Osteocyte (in vitro differentiated cells): ENCODE results near the gene ACOXL. TPM values are rescaled to one million over a fixed set of nuclear protein-coding genes. Genes with fewer than 3 reads are reported as not detected.

Experiments used
- DNase-seq: peaks from one replicate; pipeline ENCODE4 v3.0.0; 2021; ENCODE audit warnings: mixed read lengths; ENCODE audit not compliant: unreplicated experiment; ENCODE audit errors: extremely low spot score
- H3K27ac Mint-ChIP-seq: one replicate; pipeline ENCODE4 v1.8.0; 2021; ENCODE audit warnings: mild to moderate bottlenecking, mixed read lengths; ENCODE audit not compliant: unreplicated experiment
- H3K27me3 Mint-ChIP-seq: one replicate; pipeline ENCODE4 v1.8.0; 2021; ENCODE audit warnings: mixed read lengths; ENCODE audit not compliant: unreplicated experiment
- H3K36me3 Mint-ChIP-seq: one replicate; pipeline ENCODE4 v1.8.0; 2021; ENCODE audit warnings: mixed read lengths; ENCODE audit not compliant: unreplicated experiment
- H3K4me1 Mint-ChIP-seq: one replicate; pipeline ENCODE4 v1.8.0; 2021; ENCODE audit warnings: mixed read lengths; ENCODE audit not compliant: unreplicated experiment
- H3K4me3 Mint-ChIP-seq: one replicate; pipeline ENCODE4 v1.8.0; 2021; ENCODE audit warnings: mild to moderate bottlenecking, moderate library complexity, mixed read lengths; ENCODE audit not compliant: unreplicated experiment
- H3K9me3 Mint-ChIP-seq: one replicate; pipeline ENCODE4 v1.8.0; 2021; ENCODE audit warnings: mixed read lengths; ENCODE audit not compliant: unreplicated experiment
- total RNA-seq: library from RNA; stranded (reverse); gene quantifications from 2 replicates; pipeline ENCODE4 v1.2.1, GENCODE V29; 2021
- TF ChIP-seq, protein P1 (sequence below): fragments of 200-600 bp; sonication (generic); IDR thresholded peaks from 2 replicates; pipeline ENCODE4 v1.5.0; 2021; ENCODE audit warnings: antibody characterized with exemption, mild to moderate bottlenecking, moderate library complexity

The ACOXL gene
- total RNA-seq, 1 donor from 2014 or later: not detected

DNA sequence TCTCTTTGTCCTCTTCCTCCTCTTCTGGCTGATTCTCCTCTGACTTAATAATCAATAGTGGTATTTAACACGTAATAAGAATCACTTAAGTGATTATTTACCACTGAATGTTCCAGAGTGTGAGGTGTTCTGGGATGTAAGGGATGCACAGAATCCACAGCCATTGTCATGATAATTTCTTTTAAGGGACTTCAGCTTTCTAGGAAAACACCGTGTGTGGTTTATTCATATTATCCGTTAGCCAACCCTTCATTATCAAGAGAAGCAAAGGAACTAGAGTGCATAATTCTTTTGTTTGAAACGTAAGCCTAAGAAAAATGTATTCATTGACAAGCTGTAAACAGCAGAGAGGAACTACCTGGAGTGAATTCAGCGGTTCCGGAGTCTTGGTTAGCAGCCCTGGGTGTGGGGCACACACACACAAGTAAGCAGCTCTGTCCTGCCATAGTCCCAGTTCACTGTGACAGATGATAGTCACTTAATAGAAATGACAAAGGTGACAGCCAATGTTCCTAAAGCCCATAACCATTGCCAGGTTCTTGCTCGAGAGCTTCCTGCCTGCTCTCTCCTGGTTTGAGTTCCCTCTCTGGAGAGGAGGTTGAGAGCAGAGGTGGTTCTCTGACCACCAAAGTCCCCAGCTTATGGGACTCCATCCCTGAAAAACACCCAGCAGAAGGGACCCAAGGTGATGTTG is 101.9 kb downstream of the ACOXL start:
- TF ChIP-seq, protein P1, sequence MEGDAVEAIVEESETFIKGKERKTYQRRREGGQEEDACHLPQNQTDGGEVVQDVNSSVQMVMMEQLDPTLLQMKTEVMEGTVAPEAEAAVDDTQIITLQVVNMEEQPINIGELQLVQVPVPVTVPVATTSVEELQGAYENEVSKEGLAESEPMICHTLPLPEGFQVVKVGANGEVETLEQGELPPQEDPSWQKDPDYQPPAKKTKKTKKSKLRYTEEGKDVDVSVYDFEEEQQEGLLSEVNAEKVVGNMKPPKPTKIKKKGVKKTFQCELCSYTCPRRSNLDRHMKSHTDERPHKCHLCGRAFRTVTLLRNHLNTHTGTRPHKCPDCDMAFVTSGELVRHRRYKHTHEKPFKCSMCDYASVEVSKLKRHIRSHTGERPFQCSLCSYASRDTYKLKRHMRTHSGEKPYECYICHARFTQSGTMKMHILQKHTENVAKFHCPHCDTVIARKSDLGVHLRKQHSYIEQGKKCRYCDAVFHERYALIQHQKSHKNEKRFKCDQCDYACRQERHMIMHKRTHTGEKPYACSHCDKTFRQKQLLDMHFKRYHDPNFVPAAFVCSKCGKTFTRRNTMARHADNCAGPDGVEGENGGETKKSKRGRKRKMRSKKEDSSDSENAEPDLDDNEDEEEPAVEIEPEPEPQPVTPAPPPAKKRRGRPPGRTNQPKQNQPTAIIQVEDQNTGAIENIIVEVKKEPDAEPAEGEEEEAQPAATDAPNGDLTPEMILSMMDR: no peak
- no peak overlapping the region for H3K4me3 Mint-ChIP-seq
- H3K9me3 Mint-ChIP-seq: no peaks in the 10 kb centered on the region
- no peaks in the 10 kb centered on the region for H3K36me3 Mint-ChIP-seq
- H3K27me3 Mint-ChIP-seq: peaks cover 79% of the 10 kb centered on the region
- DNase-seq: no peak
- no peaks in the 10 kb centered on the region for H3K4me1 Mint-ChIP-seq
- no peak overlapping the region for H3K27ac Mint-ChIP-seq

DNA sequence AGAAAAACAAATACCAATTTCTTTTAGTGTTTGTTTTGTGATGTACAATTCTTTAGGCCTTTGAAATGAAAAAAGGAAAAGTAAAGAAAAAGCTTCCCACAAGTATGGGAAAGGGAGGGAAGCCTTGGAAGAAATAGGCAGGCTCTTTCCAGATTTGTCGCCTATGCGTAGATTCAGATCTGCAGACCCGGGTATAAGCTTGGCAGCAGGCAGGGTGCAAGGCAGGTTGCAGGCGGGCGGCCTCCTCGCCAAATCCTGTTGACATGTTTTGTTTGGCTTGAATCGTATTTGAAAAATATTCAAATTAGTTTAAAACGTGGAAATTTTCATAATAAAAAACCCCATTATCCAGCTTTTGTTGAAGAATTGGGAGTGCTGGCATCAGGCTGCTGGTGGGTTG is 104.3 kb downstream of the ACOXL start:
- TF ChIP-seq, protein P1: no peak
- no peak for DNase-seq
- H3K4me1 Mint-ChIP-seq: no peaks in the 10 kb centered on the region
- H3K27me3 Mint-ChIP-seq: peaks cover 75% of the 10 kb centered on the region
- no peak overlapping the region for H3K27ac Mint-ChIP-seq
- no peaks in the 10 kb centered on the region for H3K36me3 Mint-ChIP-seq
- no peaks in the 10 kb centered on the region for H3K9me3 Mint-ChIP-seq
- H3K4me3 Mint-ChIP-seq: no peak overlapping the region

DNA sequence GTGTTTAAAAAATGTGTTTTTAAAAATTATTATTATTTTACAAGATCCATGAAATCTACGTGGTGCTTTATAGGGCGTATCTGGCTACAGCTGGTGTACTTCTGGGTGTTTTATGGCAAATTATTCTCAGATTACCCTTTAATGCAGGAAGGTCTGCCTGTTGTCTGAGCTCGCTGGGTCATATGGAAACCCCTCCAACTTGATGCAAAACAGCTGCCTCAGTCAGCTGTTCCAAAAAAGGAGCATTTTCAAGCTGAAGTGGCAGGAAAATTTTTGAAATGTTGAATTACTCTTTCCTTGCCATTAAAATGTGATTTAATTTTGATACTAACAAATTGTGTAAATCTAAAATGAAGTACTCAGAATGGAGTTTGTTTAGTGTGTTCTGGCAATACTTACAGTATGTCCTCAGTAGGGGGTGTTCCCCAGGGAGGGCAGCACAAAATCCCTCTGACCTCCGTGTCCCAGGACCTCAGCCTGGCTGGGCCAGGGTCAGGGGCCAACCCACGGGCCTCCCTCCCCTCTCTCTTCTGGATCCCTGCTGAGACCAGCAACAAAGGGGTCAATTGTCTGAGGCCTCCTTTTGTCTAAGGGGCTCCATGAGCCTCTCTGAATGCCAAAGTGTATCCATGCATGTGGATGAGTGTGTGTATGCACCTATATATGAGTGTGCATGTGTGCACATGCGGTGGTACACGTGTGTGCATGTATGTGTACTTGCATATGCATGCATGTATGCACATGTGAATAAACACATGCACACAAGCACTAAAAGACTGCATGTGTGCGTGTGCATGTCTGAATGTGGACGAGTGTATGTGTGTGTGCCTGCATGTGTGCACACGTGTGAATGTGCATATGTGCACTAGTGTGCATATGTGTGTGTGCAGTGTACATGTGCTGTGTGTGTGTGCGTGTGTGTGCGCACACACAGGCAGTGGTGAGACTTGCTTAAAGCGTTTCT is 105.4 kb downstream of the ACOXL start:
- Mint-ChIP-seq H3K4me1 (no peaks in the 10 kb centered on the region), H3K9me3 (no peaks in the 10 kb centered on the region), H3K36me3 (no peaks in the 10 kb centered on the region), H3K27ac (no peak overlapping the region), H3K27me3 (peaks cover 82% of the 10 kb centered on the region), H3K4me3 (no peak overlapping the region)
- DNase-seq: no peak
- TF ChIP-seq, protein P1: no peak

DNA sequence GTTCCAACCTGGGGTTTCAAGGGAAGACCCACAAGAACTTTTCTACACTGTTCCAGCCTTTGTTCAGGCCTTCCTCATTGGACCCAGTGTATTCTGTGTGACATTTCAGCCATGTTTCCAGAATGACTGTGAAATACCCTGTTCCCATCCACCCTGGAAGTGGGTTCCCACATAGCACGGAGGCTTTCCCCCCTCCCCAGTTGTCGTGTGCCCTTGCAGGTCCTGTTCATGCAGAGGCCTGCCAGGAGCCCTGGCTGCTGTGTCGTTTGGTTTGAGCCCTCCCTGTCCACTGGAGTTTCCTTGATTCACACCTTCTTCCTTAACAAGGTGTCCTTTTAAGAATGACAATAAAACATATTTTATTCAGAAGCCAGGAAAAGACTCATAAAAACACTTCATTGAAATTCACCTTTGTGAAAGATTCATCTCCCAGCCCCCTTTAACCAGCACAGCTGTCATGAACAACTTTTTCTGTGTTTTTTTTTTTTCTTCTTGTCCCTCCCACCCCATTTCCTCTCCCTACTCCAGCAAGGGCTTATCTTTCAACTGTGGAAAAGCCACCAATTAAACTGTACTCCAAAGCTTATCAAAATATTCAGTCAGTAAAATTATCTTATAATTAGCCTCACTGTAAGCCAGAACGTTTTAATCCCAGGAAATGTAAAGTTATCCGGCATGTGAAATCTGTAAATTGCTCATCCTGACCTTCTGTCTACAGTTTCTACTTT is 106.4 kb downstream of the ACOXL start:
- TF ChIP-seq, protein P1: no peak
- H3K4me3 Mint-ChIP-seq: no peak overlapping the region
- no peak overlapping the region for H3K27ac Mint-ChIP-seq
- H3K4me1 Mint-ChIP-seq: no peaks in the 10 kb centered on the region
- DNase-seq: no peak
- no peaks in the 10 kb centered on the region for H3K36me3 Mint-ChIP-seq
- H3K9me3 Mint-ChIP-seq: no peaks in the 10 kb centered on the region
- H3K27me3 Mint-ChIP-seq: peaks cover 82% of the 10 kb centered on the region
